MCF 10A (cell line): ENCODE data around the gene NUTM2D. TPM values are rescaled to one million over a fixed set of nuclear protein-coding genes. Genes with fewer than 3 reads are reported as not detected.
"Not testable (repeated sequence)": the region's sequence is repeated elsewhere in the genome, so short reads cannot be mapped to it uniquely, and the experiment has no call there.

ENCODE experiments used
- BruUV-seq: library from RNA; stranded (reverse); fragments of 400-500 nt; replicated peaks from 2 replicates; lab custom pipeline; 2021; lab: Mats Ljungman, UMichigan
- CTCF ChIA-PET: fragments of 300-600 bp; sonication (Branson Sonifier 250); formaldehyde crosslinking; extraction: SDS; loops from one replicate; lab custom pipeline; 2021; ENCODE audit warnings: antibody characterized with exemption, inconsistent platforms; lab: Yijun Ruan, JAX
- POLR2A ChIA-PET: fragments of 300-600, 350-650 bp; sonication (Branson Sonifier 250); formaldehyde crosslinking; extraction: SDS; loops from one replicate; lab custom pipeline; 2020; ENCODE audit warnings: antibody characterized with exemption, inconsistent platforms; lab: Yijun Ruan, JAX
- DNase-seq: peaks from one replicate; pipeline ENCODE4 v3.0.0-alpha.2; 2018; ENCODE audit not compliant: unreplicated experiment
- H3K27ac Mint-ChIP-seq: one replicate; pipeline ENCODE4 v1.8.0; 2022; ENCODE audit warnings: mild to moderate bottlenecking, low read depth, mixed read lengths; ENCODE audit not compliant: unreplicated experiment
- H3K27me3 Mint-ChIP-seq: one replicate; pipeline ENCODE4 v1.8.0; 2022; ENCODE audit warnings: mixed read lengths; ENCODE audit not compliant: insufficient read depth, unreplicated experiment
- H3K36me3 Mint-ChIP-seq: one replicate; pipeline ENCODE4 v1.8.0; 2022; ENCODE audit warnings: mild to moderate bottlenecking, moderate library complexity, mixed read lengths; ENCODE audit not compliant: insufficient read depth, unreplicated experiment
- H3K4me1 Mint-ChIP-seq: one replicate; pipeline ENCODE4 v1.8.0; 2022; ENCODE audit warnings: mixed read lengths; ENCODE audit not compliant: insufficient read depth, unreplicated experiment
- H3K4me3 Mint-ChIP-seq: one replicate; pipeline ENCODE4 v1.8.0; 2022; ENCODE audit warnings: mild to moderate bottlenecking, moderate library complexity, mixed read lengths; ENCODE audit not compliant: unreplicated experiment
- H3K9me3 Mint-ChIP-seq: one replicate; pipeline ENCODE4 v1.8.0; 2022; ENCODE audit warnings: mixed read lengths; ENCODE audit not compliant: unreplicated experiment
- intact Hi-C: fragments of 100-400 bp; cut with micrococcal nuclease; formaldehyde crosslinking; loops from 2 replicates; pipeline ENCODE4 v1.14.1; 2022
- total RNA-seq: library from RNA; stranded (reverse); gene quantifications from 2 replicates; pipeline ENCODE4 v1.2.3, GENCODE V29; 2022

NUTM2D gene
- total RNA-seq, 1 experiment from 2014 or later = 2.0 TPM

DNA sequence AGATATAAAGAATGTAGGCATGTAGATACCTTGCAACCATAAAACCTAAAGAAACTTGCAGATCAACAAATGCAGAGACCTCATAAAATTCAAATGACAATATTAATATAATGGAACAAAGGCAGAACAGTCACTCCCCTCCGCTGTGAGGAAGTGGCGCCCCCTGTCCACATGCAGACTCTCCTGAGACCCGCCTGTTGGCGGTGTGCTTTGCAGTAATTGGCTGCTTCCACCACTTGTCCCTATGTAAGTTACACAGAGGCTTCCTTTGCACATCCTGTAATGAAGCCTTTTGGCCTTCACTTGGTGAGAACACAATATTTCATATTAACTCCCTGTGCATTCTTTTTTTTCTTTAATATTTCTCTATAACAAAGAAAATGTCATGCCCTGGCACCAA is 21.6 kb downstream of the NUTM2D start:
- CTCF ChIA-PET, H3K36me3 Mint-ChIP-seq, H3K9me3 Mint-ChIP-seq, DNase-seq, H3K4me3 Mint-ChIP-seq, POLR2A ChIA-PET, H3K27ac Mint-ChIP-seq, BruUV-seq, H3K27me3 Mint-ChIP-seq, intact Hi-C loops, H3K4me1 Mint-ChIP-seq: not testable (repeated sequence)

DNA sequence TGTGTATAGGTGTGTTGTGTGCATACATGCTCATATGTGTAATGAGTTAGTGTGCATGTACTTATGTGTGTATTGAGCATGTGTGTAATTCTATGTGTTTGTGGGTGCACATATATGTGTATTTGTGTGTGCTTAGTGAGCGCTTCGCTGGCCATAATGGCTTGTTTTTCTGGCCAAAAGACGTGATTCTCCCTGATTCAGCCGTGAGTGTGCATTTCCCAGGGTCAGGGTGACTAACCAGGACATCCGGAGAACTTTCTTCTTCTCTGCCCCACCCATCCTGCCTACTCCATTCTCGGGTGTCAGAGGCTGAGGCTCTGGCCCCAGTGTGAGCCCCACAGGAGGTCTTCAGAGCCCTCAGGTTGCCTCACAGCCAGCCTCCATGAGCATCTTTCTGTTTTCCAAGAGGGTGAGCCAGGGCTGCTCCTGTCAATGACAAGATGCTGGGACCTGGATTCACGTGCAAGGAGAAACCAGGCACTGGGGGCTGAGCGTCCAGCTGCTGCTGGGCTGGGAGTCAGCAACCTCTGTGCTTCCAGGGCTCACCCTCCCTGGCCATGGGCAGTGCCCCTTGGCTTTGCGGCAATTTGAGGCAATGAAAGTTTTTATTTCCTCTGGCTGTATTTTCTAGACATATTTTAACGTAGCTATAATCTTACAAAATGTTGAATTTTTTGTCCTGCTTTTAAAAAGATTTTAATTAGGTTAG is 25.8 kb downstream of the NUTM2D start:
- H3K27ac Mint-ChIP-seq, BruUV-seq, H3K27me3 Mint-ChIP-seq, H3K4me1 Mint-ChIP-seq, H3K36me3 Mint-ChIP-seq, H3K4me3 Mint-ChIP-seq, H3K9me3 Mint-ChIP-seq, CTCF ChIA-PET, intact Hi-C loops, POLR2A ChIA-PET: not testable (repeated sequence)
- peak; percentile 36 for DNase-seq

DNA sequence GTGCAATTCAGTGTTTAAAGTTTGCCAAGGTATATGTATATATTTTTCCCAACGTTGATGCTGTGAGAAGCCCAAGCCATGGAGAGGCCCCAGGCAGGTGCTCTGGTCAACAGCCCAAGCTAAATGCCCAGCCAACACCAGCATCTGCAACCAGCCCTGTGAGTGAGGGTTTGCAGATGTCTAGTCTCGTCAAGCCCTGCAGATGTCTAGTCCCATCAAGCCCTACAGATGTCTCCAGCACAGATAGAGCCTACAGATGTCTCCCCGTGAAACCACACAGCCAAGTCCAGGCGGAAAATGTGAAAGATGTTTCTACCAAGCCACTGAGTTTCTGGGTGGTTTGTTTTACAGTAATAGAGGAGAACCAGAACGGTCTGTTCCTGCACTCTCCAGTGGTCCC is 26.7 kb downstream of the NUTM2D start:
- BruUV-seq, DNase-seq, H3K4me1 Mint-ChIP-seq, POLR2A ChIA-PET, H3K27me3 Mint-ChIP-seq, intact Hi-C loops, H3K27ac Mint-ChIP-seq, H3K36me3 Mint-ChIP-seq, H3K9me3 Mint-ChIP-seq, CTCF ChIA-PET, H3K4me3 Mint-ChIP-seq: not testable (repeated sequence)

DNA sequence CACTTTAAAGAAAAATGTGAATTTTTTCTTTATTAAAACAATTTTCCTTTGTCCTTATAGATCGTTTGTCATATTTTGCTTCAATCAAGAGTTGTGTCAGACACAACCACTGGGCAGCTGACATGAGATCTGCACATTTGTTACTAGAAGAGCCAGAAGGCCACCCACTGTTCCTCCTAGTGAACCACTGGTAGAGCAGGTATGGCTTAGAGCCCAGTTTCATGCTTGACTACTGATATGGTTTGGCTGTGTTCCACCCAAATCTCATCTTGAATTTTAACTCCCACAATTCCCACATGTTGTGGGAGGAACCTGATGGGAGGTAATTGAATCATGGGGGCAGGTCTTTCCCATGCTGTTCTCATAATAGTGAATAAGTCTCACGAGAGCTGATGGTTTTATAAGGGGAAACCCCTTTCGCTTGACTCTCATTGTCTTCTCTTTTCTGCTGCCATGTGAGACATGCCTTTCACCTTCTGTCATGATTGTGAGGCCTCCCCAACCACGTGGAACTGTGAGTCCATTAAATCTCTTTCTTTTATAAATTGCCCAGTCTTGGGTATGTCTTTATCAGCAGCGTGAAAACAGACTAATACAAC is 28.3 kb downstream of the NUTM2D start:
- H3K27ac Mint-ChIP-seq, CTCF ChIA-PET, H3K36me3 Mint-ChIP-seq, DNase-seq, H3K27me3 Mint-ChIP-seq, POLR2A ChIA-PET, H3K4me3 Mint-ChIP-seq, H3K4me1 Mint-ChIP-seq, intact Hi-C loops, H3K9me3 Mint-ChIP-seq, BruUV-seq: not testable (repeated sequence)

DNA sequence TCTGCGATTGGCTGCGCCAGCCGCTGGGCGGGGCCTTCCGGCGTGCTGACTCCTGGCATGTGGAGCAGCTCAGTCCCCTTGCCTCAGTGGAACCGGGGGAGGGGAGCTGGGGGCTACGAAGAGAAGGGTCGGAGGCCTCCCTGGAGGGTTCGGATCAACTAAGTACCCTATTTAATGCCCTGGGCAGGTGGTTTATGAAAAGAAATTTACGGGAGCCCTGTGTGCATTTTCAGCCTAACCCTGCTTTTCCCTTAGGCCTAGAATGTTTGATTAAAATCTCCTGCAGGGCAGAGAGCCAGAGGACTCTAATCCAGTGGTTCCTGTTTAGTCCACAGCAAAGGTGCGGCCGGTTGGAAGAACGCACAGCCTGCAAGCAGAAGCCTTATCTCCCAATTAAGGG is 33.8 kb downstream of the NUTM2D start:
- H3K4me1 Mint-ChIP-seq, CTCF ChIA-PET, H3K36me3 Mint-ChIP-seq, BruUV-seq, POLR2A ChIA-PET, H3K27ac Mint-ChIP-seq, H3K9me3 Mint-ChIP-seq, DNase-seq, intact Hi-C loops, H3K4me3 Mint-ChIP-seq, H3K27me3 Mint-ChIP-seq: not testable (repeated sequence)

DNA sequence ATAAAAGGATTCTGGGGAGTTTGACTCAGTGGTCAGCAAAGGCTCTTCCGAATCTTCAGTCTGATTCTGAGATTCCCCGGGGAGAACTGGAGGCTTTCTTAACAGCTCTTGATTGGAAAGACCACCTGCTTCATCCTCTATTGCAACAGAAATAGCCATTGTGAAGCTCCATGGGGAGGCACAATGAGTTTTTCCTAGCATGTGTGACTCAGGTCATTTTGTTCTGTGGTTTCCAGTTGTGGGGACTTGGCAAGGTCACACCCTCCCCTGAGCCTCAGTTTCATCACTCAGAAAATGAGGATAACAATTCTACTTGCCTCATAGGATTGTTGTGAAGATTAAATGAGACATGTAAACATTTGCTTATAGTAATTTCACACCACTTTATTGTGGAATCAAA is 38.7 kb downstream of the NUTM2D start:
- peak; percentile 6 for DNase-seq
- intact Hi-C loops, H3K4me3 Mint-ChIP-seq, H3K4me1 Mint-ChIP-seq, H3K27me3 Mint-ChIP-seq, POLR2A ChIA-PET, H3K36me3 Mint-ChIP-seq, H3K27ac Mint-ChIP-seq, CTCF ChIA-PET, H3K9me3 Mint-ChIP-seq, BruUV-seq: not testable (repeated sequence)

DNA sequence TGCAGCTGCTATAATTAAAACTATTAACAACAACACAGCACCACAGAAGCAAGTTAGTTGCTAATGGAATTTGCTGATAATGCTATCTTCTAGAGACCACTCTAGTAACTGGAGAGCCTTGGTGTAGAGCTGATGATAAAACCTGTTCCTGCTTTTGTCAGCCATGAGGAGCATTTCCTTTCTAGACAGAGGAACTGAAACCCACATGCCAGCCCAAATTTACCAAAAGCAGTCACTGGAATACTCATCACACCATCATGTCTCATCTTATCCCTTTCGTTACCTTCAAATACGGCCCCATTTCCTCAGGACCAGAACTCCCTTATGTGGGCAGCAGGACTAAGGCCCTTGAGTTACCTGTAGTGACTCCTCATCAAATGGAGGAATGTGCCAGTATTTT is 40.9 kb downstream of the NUTM2D start:
- POLR2A ChIA-PET, H3K9me3 Mint-ChIP-seq, DNase-seq, H3K27me3 Mint-ChIP-seq, H3K4me3 Mint-ChIP-seq, CTCF ChIA-PET, H3K27ac Mint-ChIP-seq, H3K36me3 Mint-ChIP-seq, BruUV-seq, H3K4me1 Mint-ChIP-seq, intact Hi-C loops: not testable (repeated sequence)

DNA sequence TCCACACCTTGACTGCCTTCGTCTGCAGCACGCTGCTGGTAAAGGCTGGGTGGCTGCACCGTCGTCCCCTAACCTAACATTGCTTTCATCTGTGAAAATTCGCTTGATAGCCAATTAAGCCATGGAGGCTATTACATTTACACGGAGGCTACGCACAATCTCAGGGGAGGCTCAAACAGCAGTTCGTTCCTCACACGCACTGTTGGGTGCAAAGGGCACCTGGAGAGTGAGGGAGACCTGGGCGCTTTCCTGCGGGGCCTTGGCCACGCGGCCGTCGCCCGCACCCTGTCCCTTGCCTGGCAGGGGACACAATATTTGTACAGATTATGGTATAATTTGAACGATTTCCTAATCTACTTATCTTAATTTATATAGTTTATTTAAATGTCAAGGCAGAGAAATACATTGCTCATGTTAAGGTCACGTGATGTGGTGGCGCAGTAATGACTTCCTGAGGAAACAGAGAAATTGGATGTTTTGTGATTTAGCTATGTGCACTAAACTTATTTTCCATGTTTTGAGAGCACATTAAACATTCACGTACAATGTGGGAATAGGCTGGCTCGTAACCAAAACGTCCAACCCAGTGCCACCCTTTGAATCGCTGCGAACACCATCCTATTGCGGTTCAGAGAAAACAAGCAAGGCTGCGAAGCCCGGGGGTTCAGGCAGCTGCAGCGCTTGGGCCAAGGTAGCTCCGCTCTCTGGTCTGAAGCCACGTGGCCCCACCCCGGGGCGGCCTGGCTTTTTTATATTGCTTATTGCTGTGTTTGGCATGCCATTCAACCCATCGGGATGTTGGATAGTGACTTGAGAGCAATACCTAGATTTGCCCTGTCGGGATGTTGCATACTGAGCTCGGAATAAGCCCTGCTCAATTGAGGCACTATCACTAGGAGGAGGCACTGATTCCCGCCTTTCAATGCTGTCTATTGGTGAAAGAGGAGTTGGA is 50.2 kb downstream of the NUTM2D start:
- H3K36me3 Mint-ChIP-seq, H3K4me3 Mint-ChIP-seq, DNase-seq, H3K27ac Mint-ChIP-seq, H3K9me3 Mint-ChIP-seq, intact Hi-C loops, BruUV-seq, H3K4me1 Mint-ChIP-seq, CTCF ChIA-PET, POLR2A ChIA-PET: not testable (repeated sequence)
- H3K27me3 Mint-ChIP-seq = peaks cover 23% of the 10 kb centered on the region

DNA sequence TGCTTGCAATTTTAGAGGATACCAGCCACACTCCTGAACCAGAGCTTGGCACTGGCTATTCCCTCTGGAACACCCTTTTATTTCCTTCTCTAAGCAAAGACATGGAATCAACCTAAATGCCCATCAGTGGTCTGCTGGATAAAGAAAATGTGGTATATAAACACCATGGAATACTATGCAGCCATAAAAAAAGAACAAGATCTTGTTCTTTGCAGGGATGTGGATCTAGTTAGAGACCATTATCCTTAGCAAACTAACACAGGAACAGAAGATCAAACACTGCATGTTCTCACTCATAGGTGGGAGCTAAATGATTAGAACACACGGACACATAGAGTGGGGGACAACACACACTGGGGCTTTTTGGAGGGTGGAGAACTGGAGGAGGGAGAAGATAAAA is 56.4 kb downstream of the NUTM2D start:
- H3K27me3 Mint-ChIP-seq, H3K27ac Mint-ChIP-seq, CTCF ChIA-PET, H3K36me3 Mint-ChIP-seq, POLR2A ChIA-PET, H3K9me3 Mint-ChIP-seq, BruUV-seq, DNase-seq, H3K4me3 Mint-ChIP-seq, intact Hi-C loops, H3K4me1 Mint-ChIP-seq: not testable (repeated sequence)
